Measurements from ENCODE around the gene HLCS.

- TF ChIP-seq POLR2AphosphoS5 (IDR thresholded peaks at IDR 0.05), result no peak
- TF ChIP-seq CTCF (IDR thresholded peaks at IDR 0.05), result no peak
Measured at GRCh38 chr21:36710729-36711048, 255.8 kb downstream of the HLCS start.

Data from prostate gland (tissue), 2 donors.